NOMO-1 (cell line): ENCODE results near the gene PPP3CA.
"Not testable (repeated sequence)": the region's sequence is repeated elsewhere in the genome, so short reads cannot be mapped to it uniquely, and the experiment has no call there.

Source experiments
- DNase-seq, 2 experiments: peaks; one replicate each; lab custom pipeline; 2025; ENCODE audit not compliant: unreplicated experiment in 2 of 2; lab: John Stamatoyannopoulos, UW

PPP3CA gene

GRCh38 chr4:101022151-101023024, 324.9 kb downstream of the PPP3CA start:
- no peak for DNase-seq

GRCh38 chr4:101020956-101021355, 326.4 kb downstream of the PPP3CA start:
- peak; percentile 29 to 93 for DNase-seq

- no peak for DNase-seq
These were observed 327.4 kb downstream of the PPP3CA start for GRCh38 chr4:101019941-101020401.

- DNase-seq: no peak
These were observed 328.0 kb downstream of the PPP3CA start for GRCh38 chr4:101019313-101019712.

- DNase-seq: peak; percentile 75 to 95
These were observed 328.5 kb downstream of the PPP3CA start for GRCh38 chr4:101018836-101019235.

GRCh38 chr4:101014417-101014816, 332.9 kb downstream of the PPP3CA start:
- DNase-seq: no peak

GRCh38 chr4:101010987-101011386, 336.3 kb downstream of the PPP3CA start:
- DNase-seq: no peak

- no peak for DNase-seq
These were observed 337.9 kb downstream of the PPP3CA start for GRCh38 chr4:101009471-101009870.

- DNase-seq: no peak
These were observed 338.8 kb downstream of the PPP3CA start for GRCh38 chr4:101008503-101008902.

- DNase-seq: no peak
These were observed 341.7 kb downstream of the PPP3CA start for GRCh38 chr4:101005659-101006058.

- DNase-seq: no peak
These were observed 346.8 kb downstream of the PPP3CA start for GRCh38 chr4:101000496-101000895.

GRCh38 chr4:100995671-100996070, 351.7 kb downstream of the PPP3CA start:
- DNase-seq: no peak

GRCh38 chr4:100995002-100995401, 352.3 kb downstream of the PPP3CA start:
- DNase-seq: not testable (repeated sequence)

GRCh38 chr4:100991332-100992069, 355.8 kb downstream of the PPP3CA start:
- DNase-seq: not testable (repeated sequence)

GRCh38 chr4:100989401-100989800, 357.9 kb downstream of the PPP3CA start:
- no peak for DNase-seq

- no peak for DNase-seq
These were observed 358.4 kb downstream of the PPP3CA start for GRCh38 chr4:100988876-100989275.

- DNase-seq: no peak
These were observed 360.9 kb downstream of the PPP3CA start for GRCh38 chr4:100986360-100986868.

- no peak for DNase-seq
These were observed 361.8 kb downstream of the PPP3CA start for GRCh38 chr4:100985576-100985975.

GRCh38 chr4:100984901-100985300, 362.4 kb downstream of the PPP3CA start:
- no peak for DNase-seq

- no peak for DNase-seq
These were observed 363.9 kb downstream of the PPP3CA start for GRCh38 chr4:100983426-100983825.

GRCh38 chr4:100982345-100982744, 365.0 kb downstream of the PPP3CA start:
- DNase-seq: no peak
